Heart left ventricle (tissue), 16 donors: Measurements from ENCODE around the gene DDX27. TPM values are rescaled to one million over a fixed set of nuclear protein-coding genes. Genes with fewer than 3 reads are reported as not detected.

Experiments
- ATAC-seq, 4 donors: fragments of 200-7000 bp; cut with Tn5 transposase; one replicate each; pipeline ENCODE4 v1.9.1; 2020 to 2022; ENCODE audit warnings: moderate library complexity in 4 of 4, mild to moderate bottlenecking in 3 of 4, moderate number of reproducible peaks in 1 of 4
- DNase-seq, 5 donors: peaks; one replicate each; pipeline ENCODE4 v3.0.0-alpha.2; 2020
- H3K27ac ChIP-seq, 12 donors: fragments of 200-600 bp; sonication (generic) in 4 of 12; one replicate each; pipeline versions ENCODE4 v1.5.0 to v1.8.0; 2016 to 2022; ENCODE audit warnings: mild to moderate bottlenecking in 2 of 12
- H3K27me3 ChIP-seq, 9 donors: fragments of 200-600 bp; sonication (generic) in 2 of 9; one replicate each; pipeline versions ENCODE4 v1.5.1 to v1.8.0; 2016 to 2022; ENCODE audit warnings: mild to moderate bottlenecking in 3 of 9
- H3K36me3 ChIP-seq, 9 donors: fragments of 200-600 bp; sonication (generic) in 2 of 9; one replicate each; pipeline versions ENCODE4 v1.5.0 to v1.8.0; 2018 to 2022; ENCODE audit warnings: mild to moderate bottlenecking in 2 of 9
- H3K4me1 ChIP-seq, 12 donors: fragments of 200-600 bp; sonication (generic) in 4 of 12; one replicate each; pipeline versions ENCODE4 v1.5.0 to v1.8.0; 2016 to 2022; ENCODE audit warnings: mild to moderate bottlenecking in 3 of 12
- H3K4me3 ChIP-seq, 12 donors: fragments of 200-600 bp; sonication (generic) in 4 of 12; one replicate each; pipeline versions ENCODE4 v1.5.0 to v1.8.0; 2017 to 2022; ENCODE audit warnings: mild to moderate bottlenecking in 9 of 12, moderate library complexity in 4 of 12
- H3K9me3 ChIP-seq, 12 donors: fragments of 200-600 bp; sonication (generic) in 4 of 12; one replicate each; pipeline versions ENCODE4 v1.5.0 to v1.8.0; 2016 to 2022; ENCODE audit warnings: mild to moderate bottlenecking in 1 of 12
- CTCF ChIP-seq, 12 donors: fragments of 200-600 bp; sonication (generic) in 4 of 12; IDR thresholded peaks; one replicate each; pipeline versions ENCODE4 v1.5.0 to v1.8.0; 2018 to 2022; ENCODE audit warnings: antibody characterized with exemption in 12 of 12, mild to moderate bottlenecking in 5 of 12
- POLR2A ChIP-seq, 2 donors: fragments of 450-650 bp; IDR thresholded peaks; one replicate each; pipeline ENCODE4 v1.6.1; 2017; ENCODE audit warnings: antibody characterized with exemption in 2 of 2, mild to moderate bottlenecking in 2 of 2, moderate library complexity in 2 of 2
- WGBS, 4 donors: extraction: QIAGEN DNeasy Blood & Tissue Kit in 2 of 4; methylation state at CpG; one replicate each; pipeline versions ENCODE4 v1.1.5 to v1.1.7; 2013 to 2018; 5-methylcytosine and 5-hydroxymethylcytosine counted together
- intact Hi-C, 10 donors: fragments of 100-400 bp; cut with DNase I; formaldehyde crosslinking; loops; one replicate each; pipeline versions ENCODE4 v1.11.1 to v1.14.2; 2022
- polyA plus RNA-seq, 2 donors: library from polyadenylated mRNA; stranded (reverse); fragments of 200-250 nt; gene quantifications; one replicate each; pipeline ENCODE4 v1.2.3, GENCODE V29; 2013
- total RNA-seq, 9 donors: library from RNA; depleted of rRNA in 2 of 9; stranded (reverse); fragments of >200 nt in 2 of 9; fragmentation: NEBNext Ultra II Directional in 3 of 9; extraction: Animal tissue kit (Norgen Biotek cat#: 25700) in 3 of 9; gene quantifications; one replicate each; pipeline versions ENCODE4 v1.1.0 to v1.2.4, GENCODE V29; 2016 to 2023
- donor health status: ischemic (EF 13 %, LVEDD 7.1; RV severe dilation, severe dysfunction).
- donor health status: healthy with polysubstance abuse.
- donor health status: DM: no; HTN: yes; CAD: no.
- donor health status: DM: no; HTN: no; CAD: no.
- donor health status: ischemic (EF 25% LVEDD 6.9; RV normal size, moderate dysfunction).
- donor health status: ischemic (EF 25% LVEDD 5.7; RV mildly dilated, moderate dysfunction).
- donor health status: healthy.
- donor health status: DM: yes; HTN: yes; CAD: no.
- donor health status: ischemic (EF 35%, LVEDD 5.7; RV mildly dilated, moderate dysfunction).
- donor health status: nonischemic (EF 11% LVEDD 7.7; RV severe dilation, severe dysfunction).
- donor health status: DM: yes; HTN: yes; CAD: no.
- donor health status: PGD.
- donor health status: ischemic (EF 29% LVEDD 5.4; RV normal size, mild dysfunction).
- donor health status: nonischemic (EF 23%, LVEDD 6.1; RV moderate dilation, normal function).

DDX27 gene
- total and polyA plus RNA-seq, 11 donors = 12.0 to 34.2 (median 13.9) TPM

DNA sequence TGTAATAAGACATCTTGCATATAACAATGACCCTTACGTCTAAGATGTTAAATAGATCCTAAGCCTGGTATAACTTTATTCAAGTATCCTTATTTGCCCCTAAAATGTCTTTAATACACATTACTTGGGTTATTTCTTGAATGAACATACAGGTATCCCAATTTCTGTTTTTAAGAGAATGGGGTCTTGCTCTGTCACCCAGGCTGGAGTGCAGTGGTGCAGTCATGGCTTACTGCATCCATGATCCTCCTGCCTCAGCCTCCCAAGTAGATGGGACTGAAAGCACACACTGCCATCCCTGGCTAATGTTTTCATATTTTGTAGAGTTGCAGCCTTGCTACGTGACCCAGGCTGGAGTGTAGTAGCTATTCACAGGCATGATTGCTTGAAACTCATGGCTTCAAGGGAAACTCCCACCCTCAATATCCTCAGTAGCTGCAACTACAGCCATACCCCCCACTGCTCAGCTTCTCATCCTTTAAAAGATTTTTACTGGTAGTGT, 69.1 kb downstream of the DDX27 start:
- Histone ChIP-seq H3K27ac (no peak overlapping the region), H3K36me3 (peaks cover 12 to 94% (median 87%) of the 10 kb centered on the region in 9 donors), H3K4me1 (peaks cover 0 to 23% (median 1%) of the 10 kb centered on the region in 12 donors), H3K9me3 (peaks cover 0 to 50% (median 27%) of the 10 kb centered on the region in 12 donors), H3K4me3 (no peak overlapping the region), H3K27me3 (no peaks in the 10 kb centered on the region)
- WGBS, 4 donors = 88 to 92% (median 90%) methylated on average over 2 of the region's 2 CpGs
- TF ChIP-seq POLR2A (IDR thresholded peaks at IDR 0.05) (no peak), CTCF (IDR thresholded peaks at IDR 0.05) (no peak)
- ATAC-seq = no peak
- intact Hi-C loops = no loop called here
- DNase-seq = no peak

GRCh38 chr20:49288784-49289696, 69.8 kb downstream of the DDX27 start:
- H3K4me1 ChIP-seq = peaks cover 0 to 15% (median 0%) of the 10 kb centered on the region in 12 donors
- peaks cover 0 to 45% (median 27%) of the 10 kb centered on the region in 12 donors for H3K9me3 ChIP-seq
- 96 to 97% (median 97%) methylated on average over 10 of the region's 10 CpGs for WGBS, 4 donors
- no peak for ATAC-seq
- intact Hi-C loops = no loop called here
- no peak for TF ChIP-seq CTCF (IDR thresholded peaks at IDR 0.05)
- TF ChIP-seq POLR2A (IDR thresholded peaks at IDR 0.05) = no peak
- H3K36me3 ChIP-seq = peaks cover 12 to 86% (median 80%) of the 10 kb centered on the region in 9 donors
- no peak overlapping the region for H3K4me3 ChIP-seq
- H3K27me3 ChIP-seq = no peaks in the 10 kb centered on the region
- DNase-seq = no peak
- H3K27ac ChIP-seq = no peak overlapping the region

- Histone ChIP-seq H3K4me1 (peaks cover 0 to 8% (median 0%) of the 10 kb centered on the region in 12 donors), H3K27ac (no peak overlapping the region), H3K36me3 (peaks cover 12 to 74% (median 64%) of the 10 kb centered on the region in 9 donors), H3K27me3 (no peaks in the 10 kb centered on the region), H3K4me3 (no peak overlapping the region), H3K9me3 (peaks cover 0 to 28% (median 21%) of the 10 kb centered on the region in 12 donors)
- WGBS, 4 donors = 84 to 94% (median 89%) methylated on average over 6 of the region's 6 CpGs
- TF ChIP-seq CTCF (IDR thresholded peaks at IDR 0.05) (no peak), POLR2A (IDR thresholded peaks at IDR 0.05) (no peak)
- ATAC-seq (no peak), DNase-seq (no peak)
- intact Hi-C loops = no loop called here
Measured at GRCh38 chr20:49290608-49291191, 71.5 kb downstream of the DDX27 start.

- no peak overlapping the region for H3K4me3 ChIP-seq
- peaks cover 0 to 8% (median 0%) of the 10 kb centered on the region in 12 donors for H3K4me1 ChIP-seq
- ATAC-seq (no peak), DNase-seq (no peak)
- 37 to 90% (median 65%) methylated on average over 1 of the region's 1 CpG for WGBS, 4 donors
- no peak overlapping the region for H3K27ac ChIP-seq
- TF ChIP-seq POLR2A (IDR thresholded peaks at IDR 0.05) = no peak
- no peak for TF ChIP-seq CTCF (IDR thresholded peaks at IDR 0.05)
- H3K9me3 ChIP-seq = peaks cover 0 to 23% (median 16%) of the 10 kb centered on the region in 12 donors
- intact Hi-C loops = no loop called here
- H3K27me3 ChIP-seq = no peaks in the 10 kb centered on the region
- peaks cover 12 to 71% (median 59%) of the 10 kb centered on the region in 9 donors for H3K36me3 ChIP-seq
Measured at GRCh38 chr20:49291200-49291599, 72.0 kb downstream of the DDX27 start.
